ENCODE results near the gene MAPT.
"Not testable (repeated sequence)": the region's sequence is repeated elsewhere in the genome, so short reads cannot be mapped to it uniquely, and the experiment has no call there.

MAPT gene

DNA sequence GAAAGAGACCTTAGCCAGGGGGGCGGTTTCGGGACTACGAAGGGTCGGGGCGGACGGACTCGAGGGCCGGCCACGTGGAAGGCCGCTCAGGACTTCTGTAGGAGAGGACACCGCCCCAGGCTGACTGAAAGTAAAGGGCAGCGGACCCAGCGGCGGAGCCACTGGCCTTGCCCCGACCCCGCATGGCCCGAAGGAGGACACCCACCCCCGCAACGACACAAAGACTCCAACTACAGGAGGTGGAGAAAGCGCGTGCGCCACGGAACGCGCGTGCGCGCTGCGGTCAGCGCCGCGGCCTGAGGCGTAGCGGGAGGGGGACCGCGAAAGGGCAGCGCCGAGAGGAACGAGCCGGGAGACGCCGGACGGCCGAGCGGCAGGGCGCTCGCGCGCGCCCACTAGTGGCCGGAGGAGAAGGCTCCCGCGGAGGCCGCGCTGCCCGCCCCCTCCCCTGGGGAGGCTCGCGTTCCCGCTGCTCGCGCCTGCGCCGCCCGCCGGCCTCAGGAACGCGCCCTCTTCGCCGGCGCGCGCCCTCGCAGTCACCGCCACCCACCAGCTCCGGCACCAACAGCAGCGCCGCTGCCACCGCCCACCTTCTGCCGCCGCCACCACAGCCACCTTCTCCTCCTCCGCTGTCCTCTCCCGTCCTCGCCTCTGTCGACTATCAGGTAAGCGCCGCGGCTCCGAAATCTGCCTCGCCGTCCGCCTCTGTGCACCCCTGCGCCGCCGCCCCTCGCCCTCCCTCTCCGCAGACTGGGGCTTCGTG is at the start of gene MAPT:
TSS of gene MAPT (plus strand) at position 533 of the 763 bp plus-strand sequence. CDS start 67,784 bp downstream, outside the sequence.
- DNase-seq = peak; percentile 88

GRCh38 chr17:45844695-45845375 is 49.5 kb upstream of the MAPT start, which contains the start of gene SPPL2C:
TSS of gene SPPL2C (plus strand) at chr17:45844881. CDS start at chr17:45844907, 26 bp downstream.
- DNase-seq = no peak

GRCh38 chr17:45845376-45846185 is 48.8 kb upstream of the MAPT start:
- no peak for DNase-seq

- DNase-seq = no peak
These were observed 48.1 kb upstream of the MAPT start for GRCh38 chr17:45846223-45846622.

DNA sequence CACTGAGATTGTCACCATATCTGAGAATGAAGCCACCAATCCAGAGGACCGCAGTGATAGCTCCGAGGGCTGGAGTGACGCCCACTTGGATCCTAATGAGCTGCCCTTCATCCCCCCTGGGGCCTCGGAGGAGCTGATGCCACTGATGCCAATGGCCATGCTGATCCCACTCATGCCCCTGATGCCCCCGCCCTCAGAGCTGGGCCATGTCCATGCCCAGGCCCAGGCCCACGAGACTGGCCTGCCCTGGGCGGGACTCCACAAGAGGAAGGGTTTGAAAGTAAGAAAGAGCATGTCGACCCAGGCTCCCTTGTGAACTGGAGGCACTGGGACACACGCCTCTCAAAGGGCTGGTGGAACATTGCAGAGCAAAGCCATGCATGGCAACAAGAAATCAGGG is 47.7 kb upstream of the MAPT start:
- no peak for DNase-seq

GRCh38 chr17:45847101-45847500 is 47.3 kb upstream of the MAPT start:
- DNase-seq = no peak

- no peak for DNase-seq
These were observed 46.6 kb upstream of the MAPT start for GRCh38 chr17:45847747-45848146.

DNA sequence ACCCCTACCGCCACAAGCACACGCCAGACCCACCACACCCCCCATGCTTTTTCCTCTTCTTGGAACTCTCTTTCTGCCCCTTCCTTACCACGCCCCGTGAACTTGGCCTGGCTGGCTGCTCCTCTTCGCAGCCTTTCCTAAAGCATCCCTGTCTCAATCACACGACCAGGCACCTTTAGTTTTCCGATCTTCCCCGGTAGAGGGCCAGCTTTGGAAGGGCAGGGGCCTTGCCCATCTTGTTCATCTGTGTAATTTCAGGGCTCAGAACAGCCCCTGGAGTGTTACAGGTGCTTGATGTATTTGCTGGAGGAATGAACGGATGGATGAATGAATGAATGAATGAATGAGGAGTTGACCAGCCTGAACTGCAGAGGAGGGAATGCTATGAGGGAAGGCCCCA is 45.9 kb upstream of the MAPT start:
- DNase-seq = no peak

DNA sequence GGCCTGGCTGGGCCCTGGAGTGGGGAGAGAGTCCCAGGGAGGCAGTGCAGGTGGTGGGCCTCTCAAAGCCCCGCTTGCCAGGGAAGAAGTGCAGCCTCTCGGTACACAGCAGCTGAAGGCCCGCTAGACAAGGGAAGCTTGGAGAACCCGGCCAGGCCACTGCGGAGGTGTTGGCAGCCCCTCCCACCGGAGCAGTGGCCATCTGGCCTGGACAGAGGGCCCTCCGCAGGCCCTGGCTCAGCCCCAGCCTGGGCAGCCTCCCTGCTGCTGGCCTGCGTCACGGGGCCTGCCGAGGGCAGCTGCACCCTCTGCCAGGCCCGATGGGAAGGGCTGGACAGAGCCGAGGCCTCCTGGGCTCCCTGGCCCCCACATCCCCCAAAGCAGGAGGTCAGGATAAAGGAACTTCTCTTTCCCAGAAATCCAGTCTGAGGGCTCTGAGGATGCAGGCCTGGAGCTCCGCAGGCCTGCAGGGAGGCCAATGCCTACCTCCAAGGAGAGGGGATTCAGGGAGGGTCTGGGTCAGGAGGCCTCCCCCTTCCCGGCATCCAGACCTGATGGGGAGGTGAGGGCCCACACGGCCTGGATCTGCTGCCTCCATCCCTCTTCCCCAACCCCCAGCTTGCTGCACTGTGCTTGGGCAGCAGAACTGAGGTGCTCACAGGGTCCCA is 45.4 kb upstream of the MAPT start:
- DNase-seq = no peak

- no peak for DNase-seq
These were observed 44.8 kb upstream of the MAPT start for GRCh38 chr17:45849536-45849990.

DNA sequence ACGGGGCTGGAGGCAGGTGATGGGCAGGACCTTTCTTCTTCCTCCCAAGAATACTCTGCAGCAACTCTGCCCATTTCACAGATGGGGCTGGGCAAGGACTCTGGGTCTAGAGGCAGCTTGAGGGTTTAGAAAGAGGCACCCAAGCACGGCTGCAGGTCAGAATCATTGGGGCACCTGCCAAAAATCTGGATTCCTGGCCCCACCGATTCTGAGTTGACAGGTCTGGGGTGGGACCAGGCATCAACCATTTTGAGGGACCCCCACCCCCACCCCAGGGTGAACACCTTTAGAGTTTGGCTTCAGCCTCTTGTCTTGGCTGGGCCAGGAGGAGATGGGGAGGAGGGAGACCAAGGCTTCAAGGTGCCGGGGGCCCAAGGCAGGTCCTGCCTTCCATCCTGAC is 44.3 kb upstream of the MAPT start:
- DNase-seq = no peak

DNA sequence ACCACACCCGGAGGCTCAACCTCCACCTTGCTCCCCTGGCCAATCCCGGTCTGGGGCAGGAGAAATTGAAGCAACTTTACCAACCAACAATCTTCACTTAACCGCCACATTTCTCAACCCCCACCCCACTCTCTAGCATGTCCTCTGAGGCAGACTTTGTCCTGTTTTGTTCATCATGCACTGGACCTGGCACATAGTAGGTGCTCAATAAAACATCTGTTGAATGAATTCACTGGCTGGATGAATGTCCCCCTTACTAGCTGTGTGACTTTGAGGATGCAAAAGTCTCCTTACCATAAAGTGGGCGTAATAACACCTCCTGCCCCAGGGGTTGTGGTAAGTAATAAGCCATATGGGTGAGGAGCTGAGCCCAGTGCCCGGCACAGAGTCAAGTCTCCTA is 43.9 kb upstream of the MAPT start:
- DNase-seq = no peak

GRCh38 chr17:45851022-45851421 is 43.3 kb upstream of the MAPT start:
- no peak for DNase-seq

DNA sequence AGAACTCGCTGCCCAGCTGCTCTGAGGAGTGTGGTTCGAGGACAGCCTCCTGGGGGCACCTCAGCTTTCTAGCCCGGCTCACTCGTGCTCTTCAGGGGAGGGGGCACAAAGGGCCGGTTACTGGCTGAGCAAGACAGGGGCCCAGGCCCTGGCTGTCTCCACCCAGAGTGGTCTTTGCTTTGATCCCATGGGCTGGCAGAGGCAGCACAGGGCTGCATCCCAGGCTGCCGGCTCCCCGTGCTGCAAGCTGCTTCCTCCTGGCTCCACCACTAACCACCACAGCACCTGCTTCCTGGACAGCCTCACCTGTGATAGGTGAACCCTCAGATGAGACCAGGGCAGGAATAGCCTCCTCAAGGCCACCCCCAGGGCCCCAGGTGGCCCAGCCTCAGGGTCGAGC is 42.9 kb upstream of the MAPT start:
- DNase-seq = no peak

DNA sequence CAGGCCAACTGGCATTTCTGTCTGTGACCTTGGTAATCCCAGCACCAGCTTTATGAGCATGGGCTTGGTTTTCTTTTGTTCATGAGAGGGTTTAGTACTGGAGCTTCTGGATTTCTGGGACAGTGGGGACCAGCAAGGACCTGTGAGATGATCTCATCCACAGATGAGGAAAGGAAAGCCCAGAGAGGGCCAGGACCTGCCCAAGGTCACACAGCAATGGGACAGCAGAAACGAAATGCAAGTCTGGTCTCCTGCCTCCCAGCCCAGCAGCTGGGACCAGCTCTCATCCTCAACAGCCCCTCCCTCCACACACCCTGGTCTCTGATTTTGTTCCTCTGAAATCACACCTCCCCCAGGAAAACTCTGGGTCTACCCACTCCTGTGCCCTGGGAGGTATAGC is 42.5 kb upstream of the MAPT start:
- no peak for DNase-seq

- DNase-seq = peak; percentile 63
These were observed 41.6 kb upstream of the MAPT start for GRCh38 chr17:45852535-45853297.

DNA sequence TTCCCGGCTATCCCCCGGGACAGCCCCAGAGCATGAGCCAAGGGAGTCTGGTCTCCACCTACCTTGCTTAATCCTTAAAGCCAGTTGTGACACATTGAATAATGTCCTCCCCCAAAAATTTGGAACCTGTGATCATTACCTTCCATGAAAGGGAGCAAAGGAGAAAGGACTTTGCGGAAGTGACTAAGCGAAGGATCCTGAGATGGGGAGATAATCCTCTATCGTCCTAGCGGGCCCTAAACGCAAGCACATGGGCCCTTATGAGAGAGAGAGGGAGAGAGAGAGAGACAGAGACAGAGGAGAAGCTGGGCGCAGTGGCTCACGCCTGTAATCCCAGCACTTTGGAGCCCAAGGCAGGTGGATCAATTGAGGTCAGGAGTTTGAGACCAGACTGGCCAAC is 40.1 kb upstream of the MAPT start:
- no peak for DNase-seq

DNA sequence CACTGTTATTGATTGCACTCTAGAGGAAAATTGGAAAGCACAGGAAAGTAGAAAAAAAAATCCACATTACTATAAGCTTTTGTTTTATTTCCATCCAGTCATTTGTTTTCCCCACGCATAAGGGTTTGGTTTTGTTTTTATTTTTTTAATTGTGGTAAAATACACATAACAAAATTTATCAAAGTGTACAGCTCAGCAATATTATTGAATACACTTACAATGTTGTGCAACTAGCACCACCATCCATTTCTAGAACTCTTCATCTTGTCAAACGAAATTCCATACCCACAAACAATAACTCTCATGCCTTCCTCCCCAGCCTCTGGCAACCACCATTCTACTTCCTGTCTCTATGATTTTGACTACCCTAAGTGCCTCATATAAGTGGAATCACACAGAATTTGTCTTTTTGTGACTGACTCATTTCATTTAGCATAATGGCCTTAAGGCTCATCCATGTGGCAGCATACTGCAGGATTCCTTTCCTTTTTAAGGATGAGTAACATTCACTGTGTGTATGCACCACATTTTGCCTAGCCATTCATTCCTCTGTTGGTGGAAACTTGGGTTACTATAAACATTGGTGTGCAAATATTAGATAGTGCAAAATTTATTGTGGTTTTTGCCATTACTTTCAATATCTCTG is 38.5 kb upstream of the MAPT start:
- DNase-seq = no peak

GRCh38 chr17:45857977-45858708 is 36.2 kb upstream of the MAPT start:
- DNase-seq = no peak

GRCh38 chr17:45861165-45861564 is 33.2 kb upstream of the MAPT start:
- DNase-seq = no peak

DNA sequence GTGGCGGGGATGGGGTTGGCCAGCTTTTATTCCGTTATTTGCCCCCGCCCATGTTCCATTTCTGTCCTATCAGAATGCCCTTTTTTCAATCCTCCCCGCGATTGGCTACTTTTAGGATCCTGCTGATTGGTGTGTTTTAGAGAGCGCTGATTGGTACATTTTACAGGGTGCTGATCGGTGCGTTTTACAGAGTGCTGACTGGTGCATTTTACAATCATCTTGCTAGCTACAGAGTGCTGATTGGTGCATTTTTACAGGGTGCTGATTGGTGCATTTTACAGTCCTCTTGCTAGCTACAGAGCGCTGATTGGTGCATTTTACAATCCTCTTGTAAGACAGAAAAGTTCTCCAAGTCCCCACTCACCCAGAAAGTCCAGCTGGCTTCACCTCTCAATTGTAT is 32.2 kb upstream of the MAPT start:
- not testable (repeated sequence) for DNase-seq

Measured in activated CD4-positive, CD25-positive, alpha-beta regulatory T cell treated with anti-CD3 and anti-CD28 coated beads, Interleukin-2, amount 50 U/mL, for 72 hours (primary cell).